ACHN (cell line): Measurements from ENCODE around the gene PNP.
"Not testable (repeated sequence)": the region's sequence is repeated elsewhere in the genome, so short reads cannot be mapped to it uniquely, and the experiment has no call there.

Experiments used
- DNase-seq: peaks from one replicate; pipeline ENCODE4 v3.0.0-alpha.2; 2015
- in situ Hi-C: cut with HindIII; loops from 2 replicates; pipeline ENCODE4 v1.10.0; 2017; ENCODE audit warnings: low sequenced_read_pairs, low pct_ligation_motif_present, low pct_unique_long_range_greater_than_20kb

Gene PNP

GRCh38 chr14:20469242-20469889 lies at the start of gene PNP:
Gene PNP, plus strand, starts transcription at chr14:20469406. Its CDS starts 119 bp downstream, at chr14:20469525.
- in situ Hi-C loops: no loop called here
- DNase-seq: peak; percentile 84

- in situ Hi-C loops: no loop called here
- DNase-seq: no peak
Measured at GRCh38 chr14:20419419-20419818, 49.8 kb upstream of the PNP start.

DNA sequence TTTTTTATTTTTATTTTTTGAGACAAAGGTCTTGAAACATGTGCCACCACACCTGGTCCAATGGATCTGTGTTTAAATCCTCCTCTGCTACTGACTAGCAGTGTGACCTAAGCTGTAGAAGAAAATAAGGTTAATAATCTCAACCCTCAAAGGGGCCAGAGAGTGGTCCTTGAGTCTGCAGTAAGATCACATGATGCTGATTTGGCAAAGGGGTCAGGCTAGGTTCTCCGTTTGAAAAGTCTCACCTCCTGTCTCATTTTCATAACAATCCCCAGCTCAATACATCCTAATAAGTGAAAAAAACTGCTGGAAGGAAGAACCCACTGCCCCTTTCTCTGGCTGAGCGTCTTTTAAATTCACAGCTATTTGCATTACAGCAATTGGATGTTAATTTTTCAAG lies 47.9 kb upstream of the PNP start:
- in situ Hi-C loops: no loop called here
- no peak for DNase-seq

DNA sequence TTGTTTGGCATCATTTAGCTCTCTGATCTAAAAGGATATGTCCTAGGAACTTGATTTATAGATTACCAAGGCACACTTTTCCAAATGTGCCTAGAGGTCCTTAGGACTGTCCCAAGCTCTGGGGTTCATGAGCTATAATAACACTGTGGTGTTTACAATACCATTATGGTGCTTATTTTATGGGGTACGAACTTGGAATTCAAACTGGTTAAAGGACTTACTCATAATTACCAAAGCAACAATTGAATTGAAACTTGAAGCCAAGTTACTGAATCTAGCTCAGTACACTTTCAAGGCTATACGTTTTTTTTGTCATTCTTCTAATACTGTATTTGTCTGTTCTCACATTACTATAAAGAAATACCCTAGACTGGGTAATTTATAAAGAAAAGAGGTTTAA lies 46.3 kb upstream of the PNP start:
- DNase-seq: no peak
- in situ Hi-C loops: no loop called here

DNA sequence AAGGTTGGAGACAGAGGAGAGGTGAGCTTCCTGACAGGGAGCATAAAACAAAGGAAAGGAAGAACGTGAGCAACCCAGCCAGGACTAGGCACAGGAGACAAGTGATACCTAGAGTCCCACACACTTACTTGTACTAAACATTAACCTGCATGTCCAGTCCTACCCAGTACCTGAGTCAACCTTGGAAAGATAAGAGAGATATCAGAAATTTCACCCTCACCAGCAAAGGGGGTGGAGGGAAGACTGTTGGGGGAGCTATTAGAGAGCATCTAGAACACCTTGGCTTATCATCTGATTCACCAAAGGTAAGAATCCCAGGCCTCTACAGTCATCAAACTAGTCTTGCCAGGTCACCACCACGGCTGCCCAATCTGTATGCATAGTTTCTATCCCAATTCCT lies 44.4 kb upstream of the PNP start:
- in situ Hi-C loops: no loop called here
- no peak for DNase-seq

GRCh38 chr14:20427231-20428009 lies 41.8 kb upstream of the PNP start:
- peak; percentile 70 for DNase-seq
- in situ Hi-C loops: no loop called here

DNA sequence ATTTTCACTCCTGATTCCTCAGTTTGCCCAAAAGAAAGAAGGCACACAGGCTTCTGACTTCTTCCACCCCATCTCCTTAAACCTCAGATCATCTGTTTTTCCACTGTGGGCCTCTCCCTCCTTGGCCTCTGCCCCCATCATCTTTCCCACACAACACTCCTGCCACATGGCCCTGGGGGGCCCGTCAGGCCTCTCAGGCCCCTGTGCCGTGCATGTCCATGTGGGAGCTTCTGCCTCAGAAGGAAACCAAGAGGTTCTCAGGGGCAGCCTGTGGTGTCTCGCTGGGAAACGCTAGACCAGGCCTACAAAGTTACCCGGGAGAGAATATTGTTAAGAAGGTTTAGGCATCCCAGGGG lies 41.2 kb upstream of the PNP start:
- in situ Hi-C loops: no loop called here
- DNase-seq: no peak

GRCh38 chr14:20428802-20429201 lies 40.4 kb upstream of the PNP start:
- no peak for DNase-seq
- in situ Hi-C loops: no loop called here

DNA sequence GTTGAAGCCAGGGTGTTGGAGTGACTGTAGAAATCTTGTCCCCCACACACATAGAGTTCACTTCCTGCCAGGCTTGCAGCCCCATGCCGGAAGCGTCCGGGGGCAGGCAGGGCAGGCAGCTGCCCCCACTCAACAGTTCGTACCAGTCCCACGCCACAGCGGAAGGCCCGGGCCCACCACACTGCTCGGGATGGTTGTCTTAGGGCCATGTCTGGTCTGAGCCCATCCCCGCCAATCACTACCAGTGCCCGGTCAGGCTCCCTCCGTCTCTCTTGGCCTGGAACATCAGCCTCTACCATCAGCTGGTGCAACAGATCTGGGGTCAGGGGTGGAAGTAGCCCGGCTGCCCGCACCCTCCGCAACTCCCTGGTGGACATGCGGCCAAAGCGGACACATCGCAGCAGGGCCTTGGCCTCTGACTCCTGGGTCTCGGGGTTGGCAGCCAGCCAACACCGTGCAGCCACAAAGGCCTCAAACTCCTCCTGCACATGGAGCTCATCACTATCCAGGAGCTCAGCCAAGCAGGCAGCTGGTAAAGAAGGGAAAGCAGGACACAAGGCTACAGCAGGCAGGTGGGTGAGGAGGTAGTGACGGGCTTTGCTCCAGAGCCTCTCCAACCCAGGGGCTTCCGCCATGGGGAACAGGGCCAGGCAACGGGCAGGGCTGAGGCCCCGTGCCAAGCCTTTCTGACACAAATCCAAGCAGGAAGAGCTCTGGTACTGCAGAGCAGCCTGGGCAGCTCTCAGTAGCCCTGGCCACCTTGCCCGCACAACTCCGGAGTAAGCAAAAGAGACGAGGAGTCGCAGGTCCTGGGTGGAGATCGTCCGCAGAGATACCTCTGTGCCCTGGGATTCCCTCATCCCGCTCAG lies 39.2 kb upstream of the PNP start:
- no peak for DNase-seq
- in situ Hi-C loops: no loop called here

- in situ Hi-C loops: no loop called here
Measured at GRCh38 chr14:20434701-20435581, 34.3 kb upstream of the PNP start.

DNA sequence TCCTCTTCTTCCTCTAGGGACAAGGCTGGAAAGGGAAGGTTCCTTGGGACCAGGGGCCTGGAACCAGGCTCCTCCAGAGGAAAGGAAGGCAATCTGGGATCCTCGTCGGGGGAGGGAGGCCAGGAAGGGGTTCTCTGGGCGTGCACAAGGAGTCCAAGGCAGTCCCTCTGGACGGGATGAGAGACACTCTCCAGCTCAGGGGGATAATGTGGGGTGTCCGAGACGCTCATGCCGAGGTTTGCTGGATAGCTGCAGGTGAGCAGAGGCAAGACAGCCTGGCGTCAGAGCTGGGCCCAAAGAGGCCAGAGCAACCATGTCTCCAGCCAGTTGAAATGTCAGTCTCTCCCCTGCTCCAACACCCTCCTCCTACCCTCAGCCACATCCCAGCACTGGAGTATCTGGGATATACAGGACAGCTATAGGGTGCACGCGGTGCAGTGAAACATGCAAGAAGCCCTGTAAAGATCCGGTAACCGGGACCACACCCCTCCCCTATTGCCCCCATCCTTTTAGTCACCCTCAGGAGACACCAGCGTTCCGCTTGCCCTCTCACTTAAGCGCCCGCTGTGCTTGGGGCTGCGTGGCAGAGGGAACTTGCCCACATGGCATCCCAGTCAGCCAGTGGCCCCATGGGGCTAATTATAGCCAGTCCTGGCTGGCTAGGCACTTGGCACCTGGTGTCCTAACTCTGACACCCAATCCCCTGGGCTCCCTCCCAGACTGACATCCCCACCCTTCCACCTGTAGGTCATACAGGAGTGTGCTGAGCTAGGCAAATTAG lies 33.4 kb upstream of the PNP start, which contains the start of gene KLHL33:
Gene KLHL33 (minus strand): TSS at position 585 of the 781 bp plus-strand sequence. CDS start 355 bp downstream, at position 230.
- no peak for DNase-seq
- in situ Hi-C loops: no loop called here

More at GRCh38 chr14:20434701-20435581, 34.3 kb upstream of the PNP start:
- DNase-seq: no peak

GRCh38 chr14:20436363-20436755 lies 32.8 kb upstream of the PNP start:
- in situ Hi-C loops: no loop called here
- no peak for DNase-seq

GRCh38 chr14:20438664-20439063 lies 30.5 kb upstream of the PNP start:
- in situ Hi-C loops: no loop called here
- no peak for DNase-seq

DNA sequence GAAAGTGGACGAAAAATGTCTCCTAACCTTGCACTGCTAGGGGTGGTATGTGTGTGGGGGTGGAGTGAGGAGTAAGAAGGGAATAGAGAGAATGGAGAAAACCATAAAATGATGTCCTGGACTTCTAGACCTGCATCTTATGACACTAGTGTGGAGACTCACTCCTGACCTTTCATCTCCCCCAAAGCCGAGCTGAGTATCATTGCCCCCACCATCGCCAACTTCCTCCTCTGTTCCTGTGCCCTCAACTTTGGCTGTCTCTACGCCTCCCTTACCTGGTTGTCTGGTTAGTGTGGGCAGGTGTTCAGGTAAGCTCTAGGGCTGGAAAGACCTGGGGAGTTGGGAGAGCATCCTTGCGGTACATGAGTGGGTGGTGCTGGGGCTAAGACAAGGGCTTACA lies 28.7 kb upstream of the PNP start:
- no peak for DNase-seq
- in situ Hi-C loops: no loop called here

DNA sequence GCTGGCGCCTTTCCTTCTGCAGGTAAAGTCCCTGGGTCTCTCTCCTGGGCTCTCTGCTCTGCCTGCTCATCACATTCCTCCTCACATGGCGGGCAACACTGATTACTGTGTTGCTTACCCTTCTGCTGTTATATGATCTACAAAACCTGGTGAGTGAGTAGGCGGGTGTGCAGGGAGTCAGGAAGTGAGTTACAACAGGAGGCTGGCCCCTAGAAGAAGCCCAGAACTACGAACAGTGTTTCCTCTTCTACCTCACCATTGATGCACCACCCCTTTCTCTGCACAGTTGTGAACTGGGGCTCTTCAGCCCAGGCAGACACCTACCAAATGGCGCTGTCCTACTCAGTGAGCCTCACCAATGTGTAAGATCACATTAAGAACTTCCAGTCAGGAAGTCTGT lies 28.3 kb upstream of the PNP start:
- in situ Hi-C loops: no loop called here
- no peak for DNase-seq

DNA sequence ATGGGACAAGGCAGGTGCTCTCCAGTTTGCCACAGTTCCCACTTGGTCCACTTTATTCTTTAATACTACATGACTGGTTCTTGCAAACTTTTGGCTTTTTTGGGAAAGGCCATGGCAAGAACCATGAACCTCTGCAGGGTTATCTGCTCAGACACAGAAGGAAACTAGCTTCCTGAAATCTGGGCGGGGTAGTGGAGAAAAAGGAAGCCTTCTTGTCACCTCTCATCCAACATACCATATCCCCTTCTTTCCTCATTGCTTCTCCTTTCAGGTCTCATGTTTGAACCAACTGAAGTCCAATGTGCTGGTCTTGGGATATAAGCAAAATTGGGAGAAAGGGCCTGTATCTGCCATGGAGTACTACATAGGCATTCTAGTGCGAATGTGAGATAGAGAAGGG lies 27.7 kb upstream of the PNP start:
- in situ Hi-C loops: no loop called here
- DNase-seq: no peak

DNA sequence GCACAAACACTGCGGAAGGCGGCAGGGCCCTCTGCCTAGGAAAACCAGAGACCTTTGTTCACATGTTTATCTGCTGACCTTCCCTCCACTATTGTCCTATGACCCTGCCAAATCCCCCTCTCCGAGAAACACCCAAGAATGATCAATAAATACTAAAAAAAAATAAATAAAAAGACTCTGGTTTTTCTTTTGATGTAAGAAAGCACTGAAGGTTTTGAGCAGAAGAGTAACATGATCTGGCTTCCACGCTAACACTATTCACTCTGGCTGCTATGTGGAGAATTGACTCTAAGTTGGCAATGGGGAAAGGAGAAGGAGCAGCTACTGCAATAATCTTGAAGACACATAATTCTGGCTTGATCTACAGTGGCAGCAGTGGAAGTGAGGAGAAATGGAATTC lies 25.6 kb upstream of the PNP start:
- DNase-seq, in situ Hi-C loops: not testable (repeated sequence)

DNA sequence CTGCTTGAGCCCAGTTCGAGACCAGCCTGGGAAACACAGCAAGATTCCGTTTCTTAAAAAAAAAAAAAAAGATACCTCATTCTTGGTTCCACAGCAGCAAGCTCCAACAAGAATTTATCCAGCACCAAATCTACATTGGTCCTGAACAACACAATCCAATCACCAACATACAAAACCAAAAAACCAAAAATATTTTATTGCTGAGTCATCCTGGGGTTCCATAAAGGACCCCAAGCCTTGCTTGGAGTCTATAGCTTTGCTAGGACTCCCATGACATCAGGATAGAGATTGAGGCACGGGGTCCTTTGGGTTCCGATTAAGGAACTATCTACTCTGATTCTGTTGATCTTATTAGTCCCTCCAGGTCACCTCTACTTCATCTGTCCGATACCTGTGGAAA lies 22.3 kb upstream of the PNP start:
- DNase-seq: no peak
- in situ Hi-C loops: no loop called here
